K562 (cell line): ENCODE measurements around the gene FCHO1. TPM values are rescaled to one million over a fixed set of nuclear protein-coding genes. Genes with fewer than 3 reads are reported as not detected.

Experiments used
- AFF1 ChIP-seq, 2 experiments: fragments of 450-650 bp; IDR thresholded peaks; 2 replicates each; pipeline ENCODE4 v1.6.1; 2018; ENCODE audit warnings: mild to moderate bottlenecking in 2 of 2, low read depth in 1 of 2; ENCODE audit not compliant: partially characterized antibody in 2 of 2
- ERF ChIP-seq: fragments of 450-650 bp; formaldehyde crosslinking; IDR thresholded peaks from 2 replicates; pipeline ENCODE4 v1.4.0; 2020; ENCODE audit warnings: mild to moderate bottlenecking, mixed read lengths
- FOSL1 ChIP-seq: fragments of 200-800 bp; sonication (Bioruptor generic); conservative IDR thresholded peaks from 2 replicates; pipeline ENCODE4 v1.6.1; 2016; ENCODE audit warnings: missing genetic modification characterization, missing compliant biosample characterization
- FOXO4 ChIP-seq: fragments of 450-650 bp; formaldehyde crosslinking; IDR thresholded peaks from 2 replicates; pipeline ENCODE4 v1.4.0; 2020; ENCODE audit warnings: mild to moderate bottlenecking, moderate library complexity
- GABPB2 ChIP-seq: fragments of 250-450 bp; sonication (Bioruptor Pico); conservative IDR thresholded peaks from 2 replicates; pipeline ENCODE4 v1.5.1; 2021; ENCODE audit warnings: mild to moderate bottlenecking
- GTF2A2 ChIP-seq: IDR thresholded peaks from 2 replicates; pipeline ENCODE4 v1.6.1; 2016; ENCODE audit warnings: mild to moderate bottlenecking, missing genetic modification characterization, missing compliant biosample characterization
- KAT8 ChIP-seq: fragments of 450-650 bp; IDR thresholded peaks from 2 replicates; pipeline ENCODE4 v1.6.1; 2016; ENCODE audit warnings: low read depth, mild to moderate bottlenecking
- MEF2A ChIP-seq: IDR thresholded peaks from 2 replicates; pipeline ENCODE4 v1.6.1; 2011; ENCODE audit warnings: low read depth, mild to moderate bottlenecking, low read length, moderate library complexity; ENCODE audit not compliant: control insufficient read depth
- MNT ChIP-seq, 2 experiments: fragments of 450-650 bp; conservative IDR thresholded peaks; 2 replicates each; pipeline ENCODE4 v1.6.1; 2017; ENCODE audit warnings: mild to moderate bottlenecking in 2 of 2, moderate library complexity in 2 of 2
- MXI1 ChIP-seq: IDR thresholded peaks from 2 replicates; pipeline ENCODE4 v1.6.1; 2011; ENCODE audit warnings: low read depth, mild to moderate bottlenecking, improper control_type of control experiment, low read length
- NFE2L1 ChIP-seq: fragments of 450-650 bp; IDR thresholded peaks from 2 replicates; pipeline ENCODE4 v1.6.1; 2016; ENCODE audit warnings: missing genetic modification characterization, low read depth, mild to moderate bottlenecking, missing compliant biosample characterization, moderate library complexity, borderline replicate concordance
- NFYB ChIP-seq: IDR thresholded peaks from 2 replicates; pipeline ENCODE4 v1.6.1; 2011; ENCODE audit warnings: mild to moderate bottlenecking, moderate library complexity; ENCODE audit not compliant: insufficient read length; ENCODE audit errors: extremely low read depth
- RB1 ChIP-seq: fragments of 450-650 bp; IDR thresholded peaks from 2 replicates; pipeline ENCODE4 v1.6.1; 2017; ENCODE audit warnings: low read depth, mild to moderate bottlenecking
- SAFB ChIP-seq: fragments of 200-400 bp; formaldehyde crosslinking; IDR thresholded peaks from 2 replicates; pipeline ENCODE4 v1.6.1; 2017; ENCODE audit warnings: low read depth, low read length, borderline replicate concordance
- SREBF1 ChIP-seq: fragments of 150-350 bp; IDR thresholded peaks from 2 replicates; pipeline ENCODE4 v1.6.1; 2014; ENCODE audit warnings: antibody characterized with exemption, low read depth, low read length, borderline replicate concordance
- ZNF589 ChIP-seq: fragments of 200-800 bp; sonication (Bioruptor generic); IDR thresholded peaks from 2 replicates; pipeline ENCODE4 v1.6.1; 2016; ENCODE audit warnings: low read depth, missing genetic modification characterization, missing compliant biosample characterization
- ZNF668 ChIP-seq: fragments of 250-450 bp; sonication (Bioruptor Pico); IDR thresholded peaks from 2 replicates; pipeline ENCODE4 v1.8.0; 2022; ENCODE audit warnings: mild to moderate bottlenecking, inconsistent platforms
- polyA plus RNA-seq, 8 experiments: library from polyadenylated mRNA; depleted of rRNA in 4 of 8; stranded (reverse) in 5 of 8; unstranded in 3 of 8; fragments of >200 nt; fragmentation: Nextera tagmentation in 2 of 8; fragmentation: Illumina TruSeq in 1 of 8; extraction: Ambion mirVana in 2 of 8; extraction: Trizol in 1 of 8; gene quantifications; 2 replicates each; pipeline versions ENCODE4 v1.2.1 to v1.2.3, GENCODE V29; 2011 to 2014; ENCODE audit warnings: inconsistent platforms in 1 of 8, missing spikeins in 1 of 8
- total RNA-seq, 7 experiments: library from RNA; depleted of rRNA in 6 of 7; stranded (reverse); fragments of >200 nt in 6 of 7; fragmentation: Illumina TruSeq in 2 of 7; extraction: Trizol in 2 of 7; gene quantifications; 2 replicates each; pipeline versions ENCODE4 v1.2.1 to v1.2.3, GENCODE V29; 2011 to 2021; ENCODE audit warnings: low replicate concordance in 1 of 7
- TF ChIP-seq, protein P1 (sequence below), 2 experiments: IDR thresholded peaks; 2 replicates each; pipeline ENCODE4 v1.6.1; 2011; ENCODE audit warnings: borderline replicate concordance in 1 of 2, control low read depth in 1 of 2, low read depth in 1 of 2, low read length in 1 of 2, mild to moderate bottlenecking in 1 of 2, mixed read lengths in 1 of 2, moderate library complexity in 1 of 2; ENCODE audit not compliant: insufficient read depth in 1 of 2, insufficient read length in 1 of 2, poor library complexity in 1 of 2, severe bottlenecking in 1 of 2; ENCODE audit errors: extremely low read depth in 1 of 2
- TF ChIP-seq, protein P2 (sequence below): fragments of 250-450 bp; sonication (Bioruptor Pico); IDR thresholded peaks from 2 replicates; pipeline ENCODE4 v1.4.0; 2020

FCHO1 gene
- total and polyA plus RNA-seq, 9 of the 15 experiments (the other 6 are each of a cell fraction or from before 2014, with no cell fraction given), result 0.21 to 58.9 (median 18.3) TPM

DNA sequence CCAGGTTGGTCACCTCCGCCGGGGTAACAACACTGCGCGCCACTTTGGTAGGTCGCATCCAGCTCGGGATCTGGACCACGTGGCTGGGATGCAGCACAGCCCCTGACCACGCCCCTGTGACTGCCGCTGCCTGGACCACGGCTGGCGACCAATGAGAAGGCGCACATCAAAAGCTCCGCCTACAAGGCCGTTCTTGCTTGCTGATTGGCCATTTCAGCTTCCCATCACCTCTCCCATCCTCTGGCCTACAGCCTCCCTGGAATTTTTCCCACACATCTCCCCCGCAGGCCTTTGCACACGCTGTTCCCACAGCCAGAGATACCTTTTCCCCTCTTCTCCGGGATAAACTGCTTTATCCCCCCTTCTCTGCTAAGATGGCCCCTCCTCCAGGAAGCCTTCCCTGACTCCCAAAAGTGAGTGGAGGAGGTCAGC, 44.5 kb upstream of the FCHO1 start (continued):
- TF ChIP-seq AFF1 (IDR thresholded peaks at IDR 0.05; ENCODE audit: low read depth in 1 of 2, partially characterized antibody in 2 of 2) (no peak), SAFB (no peak), MNT (conservative IDR thresholded peaks at IDR 0.05) (peak; percentile 67 to 75), ZNF668 (CRISPR knock-in tag) (no peak), FOSL1 (tag) (no peak), GABPB2 (CRISPR knock-in tag) (no peak), ZNF589 (CRISPR knock-in tag) (no peak), MEF2A (no peak), RB1 (no peak), KAT8 (no peak), MXI1 (0 out of 2 replicates have a peak, but pooled peaks have one; percentile 49), NFE2L1 (tag) (no peak), ERF (CRISPR knock-in tag) (no peak), SREBF1 (no peak), NFYB (peak; percentile 29), FOXO4 (CRISPR knock-in tag) (no peak), GTF2A2 (tag) (no peak)
- TF ChIP-seq, protein P1, sequence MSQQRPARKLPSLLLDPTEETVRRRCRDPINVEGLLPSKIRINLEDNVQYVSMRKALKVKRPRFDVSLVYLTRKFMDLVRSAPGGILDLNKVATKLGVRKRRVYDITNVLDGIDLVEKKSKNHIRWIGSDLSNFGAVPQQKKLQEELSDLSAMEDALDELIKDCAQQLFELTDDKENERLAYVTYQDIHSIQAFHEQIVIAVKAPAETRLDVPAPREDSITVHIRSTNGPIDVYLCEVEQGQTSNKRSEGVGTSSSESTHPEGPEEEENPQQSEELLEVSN (IDR thresholded peaks at IDR 0.05; ENCODE audit: borderline replicate concordance in 1 of 2, extremely low read depth in 1 of 2, insufficient read depth in 1 of 2, insufficient read length in 1 of 2, low read depth in 1 of 2, low read length in 1 of 2, poor library complexity in 1 of 2, severe bottlenecking in 1 of 2), result peak; percentile 50 to 56
- TF ChIP-seq, protein P2, sequence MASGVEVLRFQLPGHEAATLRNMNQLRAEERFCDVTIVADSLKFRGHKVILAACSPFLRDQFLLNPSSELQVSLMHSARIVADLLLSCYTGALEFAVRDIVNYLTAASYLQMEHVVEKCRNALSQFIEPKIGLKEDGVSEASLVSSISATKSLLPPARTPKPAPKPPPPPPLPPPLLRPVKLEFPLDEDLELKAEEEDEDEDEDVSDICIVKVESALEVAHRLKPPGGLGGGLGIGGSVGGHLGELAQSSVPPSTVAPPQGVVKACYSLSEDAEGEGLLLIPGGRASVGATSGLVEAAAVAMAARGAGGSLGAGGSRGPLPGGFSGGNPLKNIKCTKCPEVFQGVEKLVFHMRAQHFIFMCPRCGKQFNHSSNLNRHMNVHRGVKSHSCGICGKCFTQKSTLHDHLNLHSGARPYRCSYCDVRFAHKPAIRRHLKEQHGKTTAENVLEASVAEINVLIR (CRISPR knock-in tag), result no peak
